H1 (cell line): ENCODE results near the gene IL21R. TPM values are rescaled to one million over a fixed set of nuclear protein-coding genes. Genes with fewer than 3 reads are reported as not detected.
A peak's percentile ranks its signal among the peaks of the same experiment; 100 is the strongest.

ENCODE experiments used
- CTCF ChIA-PET: fragments of 300-600 bp; sonication (Branson Sonifier 250); formaldehyde crosslinking; loops from one replicate; lab custom pipeline; 2021; ENCODE audit not compliant: partially characterized antibody; lab: Charles Lee
- POLR2A ChIA-PET: fragments of 300-600 bp; sonication (Branson Sonifier 250); formaldehyde crosslinking; loops from one replicate; lab custom pipeline; 2021; ENCODE audit warnings: inconsistent platforms; ENCODE audit not compliant: partially characterized antibody; lab: Charles Lee
- DNase-seq, 2 experiments: peaks; one replicate each; pipeline versions ENCODE4 v3.0.0 to v3.0.0-alpha.2; 2010 to 2022; ENCODE audit warnings: low spot score in 2 of 2, low read depth in 1 of 2, mixed read lengths in 1 of 2
- FAIRE-seq: peaks from 2 replicates; lab custom pipeline; 2011; peaks lifted over from hg19 to GRCh38; lab: Jason Lieb, UNC
- H2AFZ ChIP-seq: 2 replicates; pipeline ENCODE4 v1.8.1; 2012; ENCODE audit warnings: low read length, inconsistent platforms
- H2AK5ac ChIP-seq: 2 replicates; pipeline ENCODE4 v1.6.1; 2013; ENCODE audit warnings: low read depth, low read length
- H2BK120ac ChIP-seq: replicated peaks from 2 replicates; pipeline ENCODE3; 2013; ENCODE audit warnings: low read depth, low read length, inconsistent platforms
- H2BK12ac ChIP-seq: 2 replicates; pipeline ENCODE4 v1.6.1; 2013; ENCODE audit warnings: low read depth, low read length
- H2BK15ac ChIP-seq: 2 replicates; pipeline ENCODE4 v1.6.1; 2013; ENCODE audit warnings: low read length
- H2BK20ac ChIP-seq: 2 replicates; pipeline ENCODE4 v1.6.1; 2013; ENCODE audit warnings: low read length
- H2BK5ac ChIP-seq: 2 replicates; pipeline ENCODE4 v1.6.1; 2013; ENCODE audit warnings: low read depth, low read length
- H3K14ac ChIP-seq: 2 replicates; pipeline ENCODE4 v1.6.1; 2013; ENCODE audit warnings: inconsistent platforms; ENCODE audit not compliant: insufficient read length
- H3K18ac ChIP-seq: 2 replicates; pipeline ENCODE4 v1.6.1; 2013; ENCODE audit warnings: low read length; ENCODE audit errors: extremely low read depth
- H3K23ac ChIP-seq: 2 replicates; pipeline ENCODE4 v1.6.1; 2013; ENCODE audit warnings: inconsistent platforms; ENCODE audit not compliant: insufficient read length
- H3K23me2 ChIP-seq: 2 replicates; pipeline ENCODE4 v1.6.1; 2013; ENCODE audit warnings: low read depth, low read length
- H3K27ac ChIP-seq: 2 replicates; pipeline ENCODE4 v1.6.1; 2011; ENCODE audit warnings: low read depth, low read length, inconsistent platforms
- H3K27me3 ChIP-seq, 4 experiments: replicated peaks in 1 of 4; 1 replicate in 1 of 4; 2 replicates in 3 of 4; pipeline versions ENCODE4 v1.6.1 to v1.8.1; 2011 to 2013; ENCODE audit warnings: low read length in 3 of 4, mild to moderate bottlenecking in 3 of 4, inconsistent platforms in 2 of 4, mixed read lengths in 2 of 4, moderate library complexity in 1 of 4; ENCODE audit not compliant: control insufficient read depth in 3 of 4, insufficient read depth in 3 of 4; ENCODE audit errors: extremely low read depth in 1 of 4
- H3K36me3 ChIP-seq, 4 experiments: 2 replicates each; pipeline versions ENCODE4 v1.6.1 to v1.8.1; 2011 to 2013; ENCODE audit warnings: mild to moderate bottlenecking in 4 of 4, low read length in 3 of 4, moderate library complexity in 2 of 4, control low read depth in 1 of 4, inconsistent platforms in 1 of 4; ENCODE audit not compliant: insufficient read depth in 4 of 4, control insufficient read depth in 2 of 4
- H3K4ac ChIP-seq: replicated peaks from 2 replicates; pipeline ENCODE3; 2013; ENCODE audit warnings: low read length, low read depth, mixed read lengths, inconsistent platforms; ENCODE audit not compliant: insufficient read length
- H3K4me1 ChIP-seq, 4 experiments: replicated peaks in 1 of 4; 1 replicate in 1 of 4; 2 replicates in 3 of 4; pipeline versions ENCODE4 v1.6.1 to v1.8.1; 2011 to 2013; ENCODE audit warnings: low read length in 3 of 4, inconsistent platforms in 2 of 4, mixed read lengths in 1 of 4; ENCODE audit not compliant: insufficient read depth in 4 of 4, control insufficient read depth in 3 of 4
- H3K4me2 ChIP-seq, 2 experiments: 2 replicates each; pipeline versions ENCODE4 v1.6.1 to v1.8.1; 2011 to 2013; ENCODE audit warnings: low read depth in 2 of 2, low read length in 2 of 2, control low read depth in 1 of 2, inconsistent platforms in 1 of 2, mild to moderate bottlenecking in 1 of 2; ENCODE audit not compliant: insufficient read depth in 1 of 2
- H3K4me3 ChIP-seq, 4 experiments: fragments of 200-600, 300-600 bp in 1 of 4; sonication (generic), shearing (Covaris generic), sonication (Bioruptor Twin) in 1 of 4; 2 replicates each; pipeline versions ENCODE4 v1.5.1 to v1.8.1; 2011 to 2016; ENCODE audit warnings: low read length in 4 of 4, low read depth in 3 of 4, control low read depth in 2 of 4, inconsistent platforms in 2 of 4, mild to moderate bottlenecking in 2 of 4, mixed read lengths in 1 of 4, moderate library complexity in 1 of 4; ENCODE audit not compliant: insufficient read depth in 2 of 4; ENCODE audit errors: extremely low read depth in 1 of 4
- H3K56ac ChIP-seq: replicated peaks from 2 replicates; pipeline ENCODE3; 2013; ENCODE audit warnings: low read depth, mild to moderate bottlenecking, mixed read lengths, low read length, inconsistent platforms; ENCODE audit not compliant: insufficient read length
- H3K79me1 ChIP-seq: 2 replicates; pipeline ENCODE4 v1.6.1; 2013; ENCODE audit warnings: low read depth, low read length, control low read depth
- H3K79me2 ChIP-seq, 2 experiments: 2 replicates each; pipeline versions ENCODE4 v1.6.1 to v1.8.1; 2012 to 2013; ENCODE audit warnings: low read length in 2 of 2, mild to moderate bottlenecking in 2 of 2, inconsistent platforms in 1 of 2; ENCODE audit not compliant: insufficient read depth in 2 of 2, control insufficient read depth in 1 of 2
- H3K9ac ChIP-seq, 4 experiments: replicated peaks in 1 of 4; 1 replicate in 1 of 4; 2 replicates in 3 of 4; pipeline versions ENCODE4 v1.6.1 to v1.8.1; 2011 to 2013; ENCODE audit warnings: low read depth in 3 of 4, low read length in 3 of 4, control low read depth in 2 of 4, mild to moderate bottlenecking in 2 of 4, moderate library complexity in 2 of 4, inconsistent platforms in 1 of 4; ENCODE audit errors: extremely low read depth in 1 of 4
- H3K9me3 ChIP-seq, 2 experiments: 2 replicates each; pipeline versions ENCODE4 v1.6.1 to v1.8.1; 2012 to 2013; ENCODE audit warnings: mild to moderate bottlenecking in 2 of 2, moderate library complexity in 2 of 2, control low read depth in 1 of 2, inconsistent platforms in 1 of 2, low read depth in 1 of 2, low read length in 1 of 2, mixed read lengths in 1 of 2; ENCODE audit not compliant: insufficient read depth in 2 of 2
- H4K20me1 ChIP-seq, 2 experiments: replicated peaks in 1 of 2; 2 replicates each; pipeline versions ENCODE3 to v1.8.1; 2011 to 2013; ENCODE audit warnings: inconsistent platforms in 2 of 2, low read length in 2 of 2, mild to moderate bottlenecking in 1 of 2; ENCODE audit not compliant: insufficient read depth in 2 of 2, control insufficient read depth in 1 of 2
- H4K5ac ChIP-seq: 2 replicates; pipeline ENCODE4 v1.6.1; 2013; ENCODE audit warnings: low read length, low read depth, mixed read lengths, inconsistent platforms; ENCODE audit not compliant: insufficient read length
- H4K8ac ChIP-seq: 2 replicates; pipeline ENCODE4 v1.8.0; 2013; ENCODE audit warnings: mild to moderate bottlenecking, moderate library complexity, low read length, inconsistent platforms; ENCODE audit not compliant: insufficient read depth; ENCODE audit errors: extremely low read depth
- H4K91ac ChIP-seq: replicated peaks from 2 replicates; pipeline ENCODE3; 2013; ENCODE audit warnings: low read length, mixed read lengths, inconsistent platforms; ENCODE audit not compliant: insufficient read length
- HDAC2 ChIP-seq, 2 experiments: fragments of 300-600 bp in 1 of 2; sonication (generic) in 1 of 2; IDR thresholded peaks; 2 replicates each; pipeline ENCODE4 v1.6.1; 2011 to 2012; ENCODE audit warnings: low read depth in 2 of 2, low read length in 2 of 2, mild to moderate bottlenecking in 2 of 2, moderate library complexity in 2 of 2, borderline replicate concordance in 1 of 2, inconsistent platforms in 1 of 2
- RXRA ChIP-seq: IDR thresholded peaks from 2 replicates; pipeline ENCODE4 v1.6.1; 2011; ENCODE audit warnings: low read depth, mild to moderate bottlenecking, low read length, moderate library complexity; ENCODE audit not compliant: insufficient read depth
- TBP ChIP-seq: IDR thresholded peaks from 2 replicates; pipeline ENCODE4 v1.6.1; 2011; ENCODE audit warnings: low read depth, low read length, improper control_type of control experiment
- WGBS, 2 experiments: shearing (Covaris generic) in 1 of 2; methylation state at CpG; one replicate each; pipeline versions ENCODE4 v1.1.6 to v1.1.7; 2013 to 2015; ENCODE audit warnings: low lambda C conversion rate in 2 of 2, mixed read lengths in 2 of 2, inconsistent platforms in 1 of 2, low coverage in 1 of 2, missing lambda C conversion rate in 1 of 2; ENCODE audit not compliant: insufficient replicate concordance in 2 of 2, insufficient coverage in 1 of 2, insufficient read length in 1 of 2; ENCODE audit errors: extremely low coverage in 1 of 2, missing lambda C conversion rate in 1 of 2; 5-methylcytosine and 5-hydroxymethylcytosine counted together
- polyA plus RNA-seq, 7 experiments: library from polyadenylated mRNA; depleted of rRNA in 3 of 7; stranded (reverse) in 5 of 7; unstranded in 2 of 7; fragments of >200 nt in 5 of 7; fragments of 200-250 nt in 2 of 7; gene quantifications; 1 replicate in 5 of 7; 2 replicates in 1 of 7; 4 replicates in 1 of 7; pipeline versions ENCODE4 v1.2.1 to v1.2.3, GENCODE V29; 2011 to 2013; ENCODE audit warnings: missing spikeins in 2 of 7, mixed read lengths in 2 of 7
- total RNA-seq: library from RNA; stranded (reverse); fragmentation: NEBNext Ultra II Directional; extraction: Animal tissue kit (Norgen Biotek cat#: 25700); gene quantifications from 2 replicates; pipeline ENCODE4 v1.2.1, GENCODE V29; 2021
- TF ChIP-seq, protein P1 (sequence below), 3 experiments: IDR thresholded peaks; 1 replicate in 2 of 3; 2 replicates in 1 of 3; pipeline versions ENCODE4 v1.5.1 to v1.6.1; 2011; ENCODE audit warnings: low read length in 3 of 3, mild to moderate bottlenecking in 3 of 3, inconsistent platforms in 2 of 3, low read depth in 1 of 3, moderate library complexity in 1 of 3; ENCODE audit not compliant: insufficient read depth in 1 of 3; ENCODE audit errors: control extremely low read depth in 1 of 3
- TF ChIP-seq, protein P2 (sequence below): IDR thresholded peaks from 2 replicates; pipeline ENCODE4 v1.6.1; 2011; ENCODE audit warnings: low read length, improper control_type of control experiment
- TF ChIP-seq, protein P3 (sequence below): IDR thresholded peaks from 2 replicates; pipeline ENCODE4 v1.6.1; 2012; ENCODE audit warnings: inconsistent platforms

The IL21R gene
- total and polyA plus RNA-seq, 2 of the 8 experiments (the other 6 are each of a cell fraction or from before 2014, with no cell fraction given), result 0.34 to 0.70 TPM

DNA sequence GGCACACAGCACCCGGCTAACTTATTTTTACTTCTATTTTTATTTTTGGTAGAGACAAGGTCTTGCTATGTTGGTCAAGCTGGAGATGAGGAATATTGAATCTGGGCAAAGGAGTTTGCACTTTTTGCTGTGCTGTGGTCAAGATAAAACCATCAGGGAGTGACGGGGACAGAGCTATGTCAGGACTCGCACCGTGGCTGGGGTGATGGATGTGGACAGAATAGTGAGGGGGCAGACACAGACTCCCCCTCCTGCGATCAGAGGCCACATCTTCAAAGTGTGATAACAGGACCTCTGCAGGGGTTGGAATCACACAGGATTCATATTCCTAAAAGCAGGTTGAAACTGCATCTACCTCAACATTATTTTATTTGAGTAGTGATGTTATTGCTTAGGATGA lies 25.6 kb downstream of the IL21R start:
- Histone ChIP-seq H3K4me2 (no peak overlapping the region), H3K27ac (no peak overlapping the region), H2BK15ac (no peak overlapping the region), H4K91ac (no peak overlapping the region), H3K79me1 (no peaks in the 10 kb centered on the region), H2BK120ac (no peak overlapping the region), H3K27me3 (no peaks in the 10 kb centered on the region), H2AFZ (0 out of 2 replicates have a peak overlapping the region, but pooled peaks have one; percentile 53), H4K5ac (no peak overlapping the region), H2BK12ac (no peak overlapping the region), H3K56ac (no peak overlapping the region), H2BK5ac (no peak overlapping the region), H2BK20ac (no peak overlapping the region), H3K4ac (no peak overlapping the region), H3K4me3 (no peak overlapping the region), H3K9me3 (0 out of 4 replicates have a peak, but pooled peaks cover 0 to 2% of the 10 kb centered on the region in 2 experiments), H3K23ac (no peak overlapping the region), H3K79me2 (no peaks in the 10 kb centered on the region), H3K36me3 (no peaks in the 10 kb centered on the region), H4K20me1 (no peaks in the 10 kb centered on the region), H2AK5ac (no peak overlapping the region), H4K8ac (no peak overlapping the region), H3K23me2 (no peaks in the 10 kb centered on the region), H3K14ac (no peak overlapping the region), H3K4me1 (no peaks in the 10 kb centered on the region), H3K9ac (no peak overlapping the region), H3K18ac (no peak overlapping the region)
- WGBS, 2 experiments, result 97% methylated on average over 5 of the region's 5 CpGs; no CpG with 5 or more reads in 1 of the 2 experiments
- DNase-seq, result no peak
- no peak for FAIRE-seq
- POLR2A ChIA-PET, result no interaction called here
- CTCF ChIA-PET, result interaction anchor here (0.9 to 1.5 kb wide), 5 partner anchors 10 to 99 kb away, joined by 3 to 4 read pairs (median 4); no protein-coding TSS in a partner anchor
- TF ChIP-seq, protein P1, sequence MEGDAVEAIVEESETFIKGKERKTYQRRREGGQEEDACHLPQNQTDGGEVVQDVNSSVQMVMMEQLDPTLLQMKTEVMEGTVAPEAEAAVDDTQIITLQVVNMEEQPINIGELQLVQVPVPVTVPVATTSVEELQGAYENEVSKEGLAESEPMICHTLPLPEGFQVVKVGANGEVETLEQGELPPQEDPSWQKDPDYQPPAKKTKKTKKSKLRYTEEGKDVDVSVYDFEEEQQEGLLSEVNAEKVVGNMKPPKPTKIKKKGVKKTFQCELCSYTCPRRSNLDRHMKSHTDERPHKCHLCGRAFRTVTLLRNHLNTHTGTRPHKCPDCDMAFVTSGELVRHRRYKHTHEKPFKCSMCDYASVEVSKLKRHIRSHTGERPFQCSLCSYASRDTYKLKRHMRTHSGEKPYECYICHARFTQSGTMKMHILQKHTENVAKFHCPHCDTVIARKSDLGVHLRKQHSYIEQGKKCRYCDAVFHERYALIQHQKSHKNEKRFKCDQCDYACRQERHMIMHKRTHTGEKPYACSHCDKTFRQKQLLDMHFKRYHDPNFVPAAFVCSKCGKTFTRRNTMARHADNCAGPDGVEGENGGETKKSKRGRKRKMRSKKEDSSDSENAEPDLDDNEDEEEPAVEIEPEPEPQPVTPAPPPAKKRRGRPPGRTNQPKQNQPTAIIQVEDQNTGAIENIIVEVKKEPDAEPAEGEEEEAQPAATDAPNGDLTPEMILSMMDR (IDR thresholded peaks at IDR 0.05; ENCODE audit: control extremely low read depth in 1 of 3, insufficient read depth in 1 of 3, low read depth in 1 of 3, low read length in 3 of 3), result no peak
- TF ChIP-seq HDAC2 (IDR thresholded peaks at IDR 0.05; ENCODE audit: borderline replicate concordance in 1 of 2, low read depth in 2 of 2, low read length in 2 of 2) (no peak), TBP (no peak), RXRA (no peak)
- TF ChIP-seq, protein P2, sequence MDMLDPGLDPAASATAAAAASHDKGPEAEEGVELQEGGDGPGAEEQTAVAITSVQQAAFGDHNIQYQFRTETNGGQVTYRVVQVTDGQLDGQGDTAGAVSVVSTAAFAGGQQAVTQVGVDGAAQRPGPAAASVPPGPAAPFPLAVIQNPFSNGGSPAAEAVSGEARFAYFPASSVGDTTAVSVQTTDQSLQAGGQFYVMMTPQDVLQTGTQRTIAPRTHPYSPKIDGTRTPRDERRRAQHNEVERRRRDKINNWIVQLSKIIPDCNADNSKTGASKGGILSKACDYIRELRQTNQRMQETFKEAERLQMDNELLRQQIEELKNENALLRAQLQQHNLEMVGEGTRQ, result no peak
- TF ChIP-seq, protein P3, sequence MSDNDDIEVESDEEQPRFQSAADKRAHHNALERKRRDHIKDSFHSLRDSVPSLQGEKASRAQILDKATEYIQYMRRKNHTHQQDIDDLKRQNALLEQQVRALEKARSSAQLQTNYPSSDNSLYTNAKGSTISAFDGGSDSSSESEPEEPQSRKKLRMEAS, result no peak
